Skeletal muscle cell (primary cell): ENCODE data around the gene JOSD2.

Source experiments
- DNase-seq: peaks from one replicate; pipeline ENCODE4 v3.0.0-alpha.2; 2010; ENCODE audit warnings: low read depth
- H3K4me3 ChIP-seq: 2 replicates; pipeline ENCODE4 v1.5.1; 2011; ENCODE audit warnings: low read depth, mild to moderate bottlenecking, control low read depth, low read length, moderate library complexity

JOSD2 gene

DNA sequence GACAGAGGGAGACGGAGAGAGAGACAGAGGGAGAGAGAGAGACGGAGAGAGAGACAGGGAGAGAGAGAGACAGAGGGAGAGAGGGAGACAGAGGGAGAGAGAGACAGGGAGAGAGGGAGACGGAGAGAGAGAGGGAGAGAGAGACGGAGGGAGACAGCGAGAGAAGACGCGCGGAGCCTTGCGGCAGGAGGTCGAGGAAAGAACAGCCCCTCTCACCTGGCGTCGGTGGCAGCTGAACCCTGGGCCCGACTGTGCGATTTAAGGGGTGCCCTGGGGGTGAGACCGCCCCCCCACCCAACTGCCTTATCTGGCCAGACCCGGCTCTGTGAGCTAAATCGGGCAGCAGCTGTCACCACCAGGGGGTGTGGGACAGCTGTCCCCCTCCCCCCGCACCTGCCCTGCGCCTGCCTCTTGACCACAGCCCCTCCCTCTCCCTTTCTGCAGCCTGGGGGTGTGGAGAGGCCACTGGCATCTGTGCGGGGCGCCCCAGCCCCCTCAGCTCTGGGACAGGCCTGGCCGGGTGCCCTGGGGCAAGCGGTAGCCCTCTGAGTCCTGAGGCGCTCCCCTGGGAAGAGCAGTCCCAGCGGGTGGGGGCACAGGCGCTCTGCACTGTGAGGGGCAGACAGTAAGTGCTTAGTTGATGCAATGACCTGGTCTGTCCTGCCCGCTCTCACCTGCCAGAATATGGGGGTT, 10.8 kb downstream of the JOSD2 start:
- peak overlapping the region; percentile 36 for H3K4me3 ChIP-seq
- DNase-seq = peak; percentile 38

DNA sequence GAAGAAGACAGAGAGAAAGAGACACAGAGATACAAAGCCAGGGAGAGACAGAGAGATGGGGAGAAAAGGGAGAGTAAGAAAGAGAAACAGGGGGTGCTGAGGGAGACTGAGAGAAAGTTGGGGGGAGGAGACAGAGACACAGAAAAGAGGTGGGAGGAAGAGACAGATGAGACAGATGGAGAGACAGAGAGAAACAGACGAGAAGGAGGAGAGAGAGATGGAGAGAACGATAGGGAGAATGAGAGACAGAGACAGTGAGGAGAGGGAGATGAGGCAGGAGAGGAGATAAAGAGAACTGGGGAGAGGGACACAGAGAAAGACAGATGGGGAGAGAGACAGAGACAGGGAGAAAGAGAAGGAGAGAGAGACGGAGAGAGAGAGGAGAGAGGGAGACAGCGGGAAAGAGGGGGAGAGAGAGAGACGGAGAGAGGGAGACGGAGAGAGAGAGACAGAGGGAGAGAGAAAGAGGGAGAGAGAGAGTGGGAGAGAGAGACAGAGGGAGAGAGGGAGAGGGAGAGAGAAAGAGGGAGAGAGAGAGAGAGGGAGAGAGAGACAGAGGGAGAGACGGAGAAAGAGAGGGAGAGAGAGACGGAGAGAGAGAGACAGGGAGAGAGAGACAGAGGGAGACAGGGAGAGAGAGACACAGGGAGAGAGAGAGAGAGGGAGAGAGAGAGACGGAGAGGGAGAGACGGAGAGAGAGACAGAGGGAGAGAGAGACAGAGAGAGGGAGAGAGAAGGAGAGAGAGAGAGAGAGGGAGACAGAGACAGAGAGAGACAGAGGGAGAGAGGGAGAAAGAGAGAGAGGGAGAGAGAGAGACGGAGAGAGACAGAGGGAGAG, 12.6 kb downstream of the JOSD2 start:
- no peak for DNase-seq

DNA sequence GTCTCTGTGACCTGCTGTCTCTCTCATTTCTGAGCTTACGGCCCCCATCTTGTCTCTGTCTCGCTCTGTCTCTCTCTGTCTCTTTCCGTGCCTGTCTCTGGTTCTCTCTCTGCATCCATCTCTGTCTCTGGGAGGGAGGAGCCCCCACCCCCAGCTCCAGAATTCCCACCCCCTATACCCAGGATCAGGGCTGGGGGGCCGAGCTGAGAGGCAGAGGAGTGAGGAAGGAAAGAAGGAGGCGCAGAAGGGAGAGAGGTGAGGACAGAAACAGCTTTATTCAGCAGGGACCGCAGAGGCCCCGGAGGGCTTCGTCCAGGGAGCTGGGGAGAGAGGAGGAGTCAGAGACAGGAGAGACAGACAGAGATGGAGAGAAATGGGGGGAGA, 14.0 kb downstream of the JOSD2 start:
- DNase-seq = no peak
- H3K4me3 ChIP-seq = peak overlapping the region; percentile 36

More for the DNA sequence above, 12.6 kb downstream of the JOSD2 start:
- H3K4me3 ChIP-seq = peak overlapping the region; percentile 36

DNA sequence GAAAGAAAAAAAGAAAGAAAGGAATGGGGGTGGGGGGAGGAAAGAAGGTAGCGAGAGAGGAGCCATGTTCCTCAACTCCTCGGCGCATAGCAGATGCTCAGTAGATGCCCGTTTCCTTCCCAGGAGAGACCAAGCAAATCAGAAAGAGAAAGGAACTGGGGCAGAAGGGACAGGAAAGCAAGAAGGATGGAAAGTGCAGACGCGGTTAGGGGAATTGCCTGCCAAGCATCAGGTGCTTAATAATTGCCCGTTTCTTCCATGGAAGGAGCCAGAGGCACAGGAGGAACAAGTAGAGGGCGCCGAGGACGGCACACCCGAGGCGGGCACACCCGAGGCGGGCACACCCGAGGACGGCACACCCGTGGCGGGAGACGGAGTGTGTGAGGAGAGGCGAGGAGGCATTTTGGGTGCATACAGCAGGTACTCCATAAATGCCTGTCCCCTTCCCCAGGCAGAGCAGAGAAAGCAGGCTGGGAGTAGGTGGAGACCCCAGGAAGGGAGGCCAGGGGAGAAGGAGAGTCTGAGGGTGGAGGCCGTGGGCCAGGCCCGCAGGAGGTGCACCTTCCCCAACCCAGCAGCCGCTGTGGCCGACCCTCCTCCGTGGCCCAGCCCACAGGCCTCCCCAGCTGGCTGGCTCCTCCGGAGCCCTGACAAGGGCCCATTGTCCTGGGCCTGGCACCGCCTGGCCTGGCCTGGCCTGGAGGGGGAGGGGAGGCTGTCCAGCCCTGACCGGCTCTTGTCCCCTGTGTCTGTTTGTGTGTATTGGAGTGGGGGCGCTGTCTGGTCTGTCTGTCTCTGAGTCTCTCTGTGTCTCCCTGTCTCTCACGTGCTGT, 14.6 kb downstream of the JOSD2 start:
- no peak for DNase-seq
- H3K4me3 ChIP-seq = peak overlapping the region; percentile 36

DNA sequence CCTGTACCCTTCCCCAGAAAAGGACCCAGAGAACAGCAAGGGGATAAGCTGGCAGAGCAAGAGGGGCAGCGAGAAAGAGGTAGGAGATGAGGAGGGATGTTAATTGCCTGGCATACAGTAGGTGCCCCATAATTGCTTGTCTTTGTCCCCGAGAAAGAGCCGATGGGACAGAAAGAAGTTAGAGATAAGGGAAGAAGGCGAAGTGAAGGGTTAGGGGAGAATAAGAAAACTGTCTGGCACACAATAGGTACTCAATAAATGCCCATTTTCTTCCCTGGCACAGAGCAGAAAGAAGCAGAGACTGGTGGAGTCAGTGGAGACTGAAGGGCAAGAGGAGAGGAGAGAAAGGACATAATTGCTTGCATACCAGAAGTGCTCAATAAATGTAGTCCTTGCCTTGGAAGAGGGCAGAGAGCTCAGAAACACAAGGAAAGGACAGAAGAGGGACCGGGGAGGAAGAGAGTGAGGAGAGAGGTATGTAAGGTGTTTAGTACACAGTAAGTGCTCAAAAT, 15.9 kb downstream of the JOSD2 start:
- DNase-seq = no peak
- H3K4me3 ChIP-seq = no peak overlapping the region

DNA sequence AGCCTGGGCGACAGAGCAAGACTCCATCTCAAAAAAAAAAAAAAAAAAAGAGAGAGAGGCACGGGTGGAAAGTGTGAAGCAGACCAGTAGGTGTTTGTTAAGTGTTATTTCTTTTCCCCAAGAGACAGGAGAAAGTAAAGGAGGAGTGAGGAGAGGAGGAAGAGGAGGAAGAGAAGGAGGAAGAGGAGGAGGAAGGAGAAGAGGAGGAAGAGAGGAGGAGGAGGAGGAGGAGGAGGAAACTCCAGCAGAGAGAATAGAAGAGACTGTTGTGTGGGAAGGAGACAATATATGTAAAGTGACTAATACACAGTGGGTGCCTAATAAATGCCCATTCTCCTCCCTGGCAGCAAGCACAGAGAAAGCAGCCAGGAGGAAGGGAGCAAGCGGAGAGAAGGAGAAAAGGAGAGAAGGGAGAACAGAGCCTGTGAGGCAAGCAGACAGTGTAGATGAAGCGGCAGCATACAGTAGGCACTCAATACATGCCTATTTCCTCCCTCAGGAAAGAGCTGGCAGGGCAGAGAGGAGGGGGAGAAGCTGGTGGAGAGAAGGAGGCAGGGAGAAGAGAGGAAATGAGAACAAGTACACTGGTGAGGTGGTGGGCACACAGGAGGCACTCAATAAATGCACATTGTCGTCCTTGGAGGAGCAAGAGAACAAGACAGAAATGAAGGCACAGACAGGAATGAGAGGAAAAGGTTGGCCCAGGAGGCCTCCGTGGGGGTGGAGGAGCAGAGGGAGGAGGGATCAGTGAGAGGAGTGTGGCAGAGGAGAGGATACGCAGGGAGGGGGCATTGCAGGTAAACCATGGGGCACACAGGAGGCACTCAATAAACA, 16.6 kb downstream of the JOSD2 start:
- H3K4me3 ChIP-seq = no peak overlapping the region
- DNase-seq = no peak

DNA sequence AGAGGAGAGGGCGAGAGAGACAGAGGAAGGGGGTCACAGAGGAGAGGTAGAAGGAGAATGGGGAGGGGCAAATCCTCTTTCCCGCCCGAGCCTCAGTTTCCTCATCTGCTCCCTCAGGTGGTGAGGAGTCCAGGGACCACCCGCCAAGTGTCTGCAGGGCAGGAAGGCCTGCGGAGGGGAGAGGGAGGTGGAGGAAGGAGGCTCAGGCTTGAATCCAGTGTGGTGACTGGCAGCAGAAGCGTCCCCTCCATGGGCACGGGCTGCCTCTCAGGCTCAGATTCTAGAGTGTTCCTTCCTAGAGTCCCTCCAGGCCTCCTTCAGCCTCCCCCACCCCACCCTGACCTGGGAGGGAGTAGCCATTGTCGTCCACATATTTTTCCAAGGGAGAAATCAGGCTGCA, 17.8 kb downstream of the JOSD2 start:
- H3K4me3 ChIP-seq = no peak overlapping the region
- no peak for DNase-seq

DNA sequence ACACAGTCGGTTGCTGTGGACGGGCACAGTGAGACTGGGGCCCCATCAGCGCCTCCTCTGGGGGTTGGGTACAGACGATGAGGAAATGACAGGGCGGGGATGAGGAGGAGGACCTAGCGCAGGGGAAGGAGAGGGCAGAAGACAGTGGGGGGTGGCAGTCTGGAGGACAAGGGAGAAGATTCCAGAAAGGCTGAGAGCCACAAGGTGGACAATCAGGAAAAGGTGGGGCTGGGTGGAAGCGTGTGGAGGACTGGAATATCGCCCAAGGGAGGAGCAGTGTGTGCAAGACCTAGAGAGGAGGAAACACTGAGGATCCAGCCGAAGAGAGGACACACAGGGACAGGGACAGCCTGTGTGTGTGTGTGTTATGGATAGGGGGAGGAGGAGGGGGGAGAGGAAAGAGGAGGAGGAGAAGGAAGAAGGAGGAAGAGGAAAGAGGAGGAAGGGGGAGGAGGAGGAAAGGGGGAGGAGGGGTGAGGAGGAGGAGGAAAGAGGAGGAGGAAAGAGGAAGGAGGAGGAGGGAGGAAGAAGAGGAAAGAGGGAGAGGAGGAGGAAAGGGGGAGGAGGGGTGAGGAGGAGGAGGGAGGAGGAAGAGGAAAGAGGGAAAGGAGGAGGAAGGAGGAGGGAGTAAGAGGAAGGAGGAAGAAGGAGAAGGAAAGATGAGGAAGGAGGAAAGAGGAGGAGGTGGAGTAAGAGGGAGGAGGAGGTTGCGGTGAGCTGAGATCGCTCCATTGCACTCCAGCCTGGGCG, 18.5 kb downstream of the JOSD2 start:
- no peak for DNase-seq
- no peak overlapping the region for H3K4me3 ChIP-seq

DNA sequence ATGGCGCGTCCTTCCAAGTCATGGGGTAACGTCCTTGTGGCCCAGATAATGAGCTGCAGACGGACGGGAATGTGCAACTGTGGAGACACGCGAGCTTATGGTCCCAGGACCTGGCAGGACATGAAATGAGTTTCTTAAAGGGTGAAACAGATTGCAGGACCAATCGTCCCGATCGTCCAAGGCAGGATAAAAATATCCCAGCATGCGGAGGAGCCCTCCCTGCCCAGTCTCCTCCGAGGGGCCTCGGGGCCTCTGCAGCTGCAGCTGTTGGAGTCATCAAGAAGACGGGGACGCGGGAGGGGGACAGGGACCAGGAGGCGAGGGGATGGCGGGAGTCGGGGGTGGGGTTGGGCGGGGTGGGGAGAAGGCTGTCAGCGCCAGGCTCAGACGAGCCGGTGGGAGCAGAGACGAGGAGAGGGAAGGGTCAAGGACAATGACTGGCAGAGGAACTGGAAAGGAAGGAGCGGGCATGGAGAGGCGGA, 20.0 kb downstream of the JOSD2 start:
- no peak overlapping the region for H3K4me3 ChIP-seq
- no peak for DNase-seq

DNA sequence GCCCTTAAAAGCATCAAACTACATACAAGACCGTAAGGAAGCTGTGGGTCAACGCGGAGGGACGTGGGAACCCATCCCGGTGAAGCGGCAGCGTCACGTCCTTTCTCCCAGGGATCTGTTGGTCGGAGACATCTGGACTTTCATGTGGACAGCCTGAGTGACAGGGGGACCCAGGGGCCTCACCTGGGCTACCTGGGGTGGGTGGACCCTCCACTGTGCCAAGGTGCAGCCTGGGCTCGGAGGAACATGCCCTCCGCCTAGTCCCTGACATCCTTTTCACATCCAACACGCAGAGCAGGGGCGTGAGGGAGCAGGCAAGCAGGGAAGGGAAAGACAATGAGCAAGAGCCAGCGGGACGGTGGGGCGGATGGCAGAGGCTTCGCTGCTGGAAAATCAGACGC, 20.6 kb downstream of the JOSD2 start:
- no peak overlapping the region for H3K4me3 ChIP-seq
- no peak for DNase-seq

DNA sequence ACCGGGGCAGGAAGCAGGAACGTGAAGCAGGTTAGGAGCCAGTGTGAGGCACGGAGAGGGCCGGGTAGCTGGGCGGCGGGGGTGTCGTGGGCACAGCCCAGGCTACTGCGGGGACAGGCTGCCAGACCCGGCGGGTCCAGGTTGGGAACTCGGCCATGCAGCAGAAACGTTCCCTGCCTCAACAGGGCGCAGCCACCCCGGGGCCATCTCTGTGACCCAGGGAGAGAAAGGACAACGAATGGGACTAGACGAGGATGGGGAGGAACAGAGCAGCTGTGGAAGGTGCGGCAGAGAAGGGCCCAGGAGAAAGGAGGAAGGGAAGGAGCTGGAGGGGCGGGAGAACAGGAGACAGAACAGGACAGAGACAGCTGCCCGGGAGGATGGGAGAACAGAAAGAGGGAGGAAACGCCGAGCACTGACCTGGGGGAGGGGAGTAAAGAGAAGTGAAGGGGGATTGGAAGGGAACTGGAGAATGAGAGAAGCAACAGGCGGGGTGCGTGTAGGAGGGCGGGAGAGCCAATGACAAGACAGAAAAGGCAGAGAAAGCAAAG, 21.5 kb downstream of the JOSD2 start:
- no peak for DNase-seq
- H3K4me3 ChIP-seq = no peak overlapping the region

DNA sequence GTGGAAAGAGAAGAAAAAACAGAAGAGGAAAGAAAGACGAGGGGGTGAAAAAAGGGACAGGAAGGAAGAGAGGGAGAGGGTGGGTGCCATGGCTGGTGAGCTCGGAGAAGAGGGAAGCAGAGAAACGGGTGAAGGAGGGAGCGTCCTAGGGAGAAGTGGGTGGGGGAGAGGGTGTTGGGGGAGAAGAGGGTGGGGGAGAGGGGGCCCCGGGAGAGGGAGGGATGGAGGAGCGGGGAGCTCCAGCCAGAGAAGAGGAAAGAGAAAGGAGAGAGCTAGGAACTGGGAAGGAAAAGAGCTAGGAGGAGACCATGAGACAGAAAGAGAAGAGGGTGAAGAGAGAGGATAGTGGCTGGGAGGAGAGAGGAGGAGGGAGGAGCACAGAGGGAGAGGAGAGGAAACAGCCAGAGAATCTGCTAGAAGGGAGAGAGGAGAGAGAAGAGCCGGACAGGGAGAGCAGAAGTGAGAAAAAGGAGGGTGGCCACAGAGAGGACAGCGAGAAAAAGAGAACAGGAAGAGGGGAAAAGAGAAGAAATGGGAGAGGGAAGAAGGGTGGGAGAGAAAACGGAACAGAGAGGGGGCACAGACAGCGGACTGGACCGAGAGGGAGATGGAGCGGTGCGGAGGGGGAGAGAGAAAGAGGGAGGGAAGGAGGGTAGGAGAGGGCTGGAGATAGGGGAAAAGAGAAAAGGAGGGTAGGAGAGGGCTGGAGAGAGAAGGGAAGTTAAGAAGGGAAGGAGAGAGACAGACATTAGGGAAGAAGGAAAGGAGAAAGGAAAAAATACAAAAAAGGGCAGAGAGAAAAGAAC, 22.4 kb downstream of the JOSD2 start:
- no peak for DNase-seq
- H3K4me3 ChIP-seq = no peak overlapping the region

DNA sequence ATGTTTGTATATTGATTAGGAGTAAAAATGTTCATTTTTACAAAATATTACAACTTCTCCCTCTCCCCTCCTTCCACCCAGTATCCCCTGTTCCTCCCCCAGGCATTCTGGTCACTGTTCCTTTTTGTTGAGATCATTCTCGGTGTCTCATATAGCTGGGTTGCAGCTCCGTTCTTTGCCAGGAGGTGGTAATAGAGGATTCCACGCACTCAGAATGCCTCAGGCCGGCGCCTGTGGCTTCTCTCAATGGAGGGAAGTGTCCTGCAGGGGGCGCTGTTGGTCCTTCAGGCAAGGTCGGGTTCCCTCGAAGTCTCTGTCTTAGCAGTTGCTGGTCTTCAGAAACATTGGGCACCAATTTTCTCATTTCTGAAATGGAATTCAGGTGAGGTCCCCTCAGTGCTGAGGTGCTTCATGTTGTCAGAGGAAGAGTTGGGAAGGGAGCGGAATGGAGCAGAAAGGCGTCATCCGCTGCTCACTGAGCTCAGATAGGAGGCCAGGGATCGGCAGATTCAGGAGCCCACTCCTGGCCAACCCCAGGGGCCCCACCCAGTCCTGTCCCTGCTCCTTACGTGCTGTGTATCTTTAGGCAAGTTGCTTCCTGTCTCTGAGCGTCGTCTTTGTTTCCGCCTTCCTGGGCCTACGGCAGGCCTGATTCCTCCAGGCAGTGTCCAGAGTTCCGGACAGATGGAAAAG, 24.0 kb downstream of the JOSD2 start:
- no peak for DNase-seq
- H3K4me3 ChIP-seq = no peak overlapping the region

DNA sequence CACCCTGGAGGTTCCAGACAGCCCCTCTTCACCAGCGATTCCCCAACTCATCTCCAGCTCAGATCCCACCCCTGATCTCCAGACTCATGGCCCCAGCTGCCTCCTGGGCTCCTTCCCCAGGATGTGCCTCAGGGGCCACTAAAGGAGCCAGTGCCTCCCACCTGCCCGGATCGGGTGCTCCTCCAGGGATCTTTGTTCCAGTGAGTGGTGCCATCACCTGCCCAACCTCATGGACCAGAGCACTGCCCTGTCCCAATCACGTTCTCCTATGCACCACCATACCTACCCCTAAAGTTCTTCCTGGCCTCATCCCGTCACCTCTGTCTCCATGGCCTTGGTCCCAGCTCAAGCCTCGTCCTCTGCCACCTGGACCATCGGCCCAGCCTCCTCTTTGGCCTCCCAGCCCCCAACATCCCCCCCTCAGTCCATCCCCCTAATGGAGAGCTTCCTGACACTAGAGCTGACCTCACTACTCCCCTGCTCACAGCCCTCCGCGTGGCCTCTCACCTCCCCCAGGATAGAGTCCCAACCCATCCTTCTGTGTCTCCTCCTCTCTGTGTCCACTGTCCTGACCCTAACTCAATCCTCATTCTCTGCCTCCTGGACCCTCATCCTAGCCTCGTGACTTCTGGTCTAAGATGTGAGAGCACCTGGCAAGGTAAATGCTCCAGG, 25.6 kb downstream of the JOSD2 start:
- no peak overlapping the region for H3K4me3 ChIP-seq
- no peak for DNase-seq

DNA sequence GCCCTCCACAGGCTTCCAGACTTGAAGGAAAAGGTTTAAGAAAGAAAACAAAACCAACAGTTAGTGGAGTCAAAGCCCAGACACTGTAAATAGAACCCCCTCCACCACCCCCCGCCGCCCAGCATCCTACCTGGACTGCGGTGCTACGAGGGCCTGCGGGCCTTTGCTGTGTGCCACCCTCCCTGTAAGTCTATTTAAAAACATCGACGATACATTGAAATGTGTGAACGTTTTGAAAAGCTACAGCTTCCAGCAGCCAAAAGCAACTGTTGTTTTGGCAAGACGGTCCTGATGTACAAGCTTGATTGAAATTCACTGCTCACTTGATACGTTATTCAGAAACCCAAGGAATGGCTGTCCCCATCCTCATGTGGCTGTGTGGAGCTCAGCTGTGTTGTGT, 28.1 kb downstream of the JOSD2 start:
- no peak overlapping the region for H3K4me3 ChIP-seq
- DNase-seq = no peak

DNA sequence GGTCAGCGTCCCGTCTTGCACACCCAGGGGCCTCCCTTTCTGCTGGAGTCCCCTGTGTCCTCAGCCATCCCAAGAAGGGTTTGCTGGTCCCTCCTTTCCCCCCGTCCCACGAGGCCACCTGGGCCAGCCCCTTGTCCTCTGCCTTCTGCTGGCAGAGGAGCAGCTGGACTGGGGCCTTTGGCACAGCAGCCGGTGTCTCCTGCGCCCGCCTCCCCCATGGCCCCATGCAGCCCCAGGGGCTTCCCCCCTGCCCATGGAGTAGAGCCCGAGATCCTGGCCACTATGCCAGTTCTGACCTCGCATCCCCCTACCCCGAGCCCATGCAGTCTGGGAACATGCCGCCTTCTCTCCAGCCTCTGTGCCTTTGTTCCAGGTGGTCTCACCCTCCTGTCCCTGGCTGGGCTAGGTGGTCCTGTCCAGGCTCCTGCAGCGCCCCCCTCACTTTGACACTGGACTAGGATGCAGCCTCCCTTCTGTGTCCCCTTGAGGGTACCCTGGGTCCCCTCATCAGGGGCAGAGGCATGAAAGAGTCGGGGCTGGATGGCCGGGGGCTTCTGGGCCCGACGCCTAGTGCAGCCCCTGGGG, 28.6 kb downstream of the JOSD2 start:
- no peak for DNase-seq
- no peak overlapping the region for H3K4me3 ChIP-seq
